Measurements from ENCODE around the gene LPCAT1. TPM values are rescaled to one million over a fixed set of nuclear protein-coding genes. Genes with fewer than 3 reads are reported as not detected.

LPCAT1 gene
- total RNA-seq, 1 experiment from 2014 or later, result 17.1 TPM

DNA sequence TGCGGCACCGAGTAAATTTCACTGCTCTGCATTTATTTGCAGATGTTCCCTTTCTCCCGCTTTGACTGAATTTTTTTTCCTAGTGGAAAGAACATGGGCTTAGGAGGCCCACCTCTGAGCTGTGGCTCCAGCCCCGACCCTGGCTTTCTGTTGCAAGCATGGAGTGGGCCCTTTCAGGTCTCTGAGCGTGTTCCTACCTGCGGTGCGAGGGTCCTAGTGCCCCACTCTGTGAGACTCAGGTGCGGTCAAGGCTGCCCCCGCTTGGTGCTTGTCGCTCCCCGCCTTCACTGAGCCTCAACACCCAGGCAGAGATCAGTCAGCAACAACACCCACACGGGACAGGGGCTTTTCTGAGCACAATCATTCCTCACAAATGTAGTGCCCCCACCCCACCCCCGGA, 110.5 kb downstream of the LPCAT1 start:
- peaks cover 4% of the 10 kb centered on the region for H3K9me3 Mint-ChIP-seq (ENCODE audit: unreplicated experiment)
- no peak for DNase-seq (ENCODE audit: unreplicated experiment)
- H3K36me3 Mint-ChIP-seq (ENCODE audit: insufficient read depth, unreplicated experiment), result no peaks in the 10 kb centered on the region
- BruUV-seq (replicated peaks), result no TSS peak
- H3K4me1 Mint-ChIP-seq (ENCODE audit: insufficient read depth, unreplicated experiment), result no peaks in the 10 kb centered on the region
- CTCF ChIA-PET, result no interaction called here
- H3K27me3 Mint-ChIP-seq (ENCODE audit: insufficient read depth, unreplicated experiment), result no peaks in the 10 kb centered on the region
- H3K27ac Mint-ChIP-seq (ENCODE audit: low read depth, unreplicated experiment), result no peak overlapping the region
- H3K4me3 Mint-ChIP-seq (ENCODE audit: unreplicated experiment), result no peak overlapping the region
- TF ChIP-seq, protein P1, sequence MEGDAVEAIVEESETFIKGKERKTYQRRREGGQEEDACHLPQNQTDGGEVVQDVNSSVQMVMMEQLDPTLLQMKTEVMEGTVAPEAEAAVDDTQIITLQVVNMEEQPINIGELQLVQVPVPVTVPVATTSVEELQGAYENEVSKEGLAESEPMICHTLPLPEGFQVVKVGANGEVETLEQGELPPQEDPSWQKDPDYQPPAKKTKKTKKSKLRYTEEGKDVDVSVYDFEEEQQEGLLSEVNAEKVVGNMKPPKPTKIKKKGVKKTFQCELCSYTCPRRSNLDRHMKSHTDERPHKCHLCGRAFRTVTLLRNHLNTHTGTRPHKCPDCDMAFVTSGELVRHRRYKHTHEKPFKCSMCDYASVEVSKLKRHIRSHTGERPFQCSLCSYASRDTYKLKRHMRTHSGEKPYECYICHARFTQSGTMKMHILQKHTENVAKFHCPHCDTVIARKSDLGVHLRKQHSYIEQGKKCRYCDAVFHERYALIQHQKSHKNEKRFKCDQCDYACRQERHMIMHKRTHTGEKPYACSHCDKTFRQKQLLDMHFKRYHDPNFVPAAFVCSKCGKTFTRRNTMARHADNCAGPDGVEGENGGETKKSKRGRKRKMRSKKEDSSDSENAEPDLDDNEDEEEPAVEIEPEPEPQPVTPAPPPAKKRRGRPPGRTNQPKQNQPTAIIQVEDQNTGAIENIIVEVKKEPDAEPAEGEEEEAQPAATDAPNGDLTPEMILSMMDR (IDR thresholded peaks at IDR 0.05; ENCODE audit: unreplicated experiment), result no peak
- POLR2A ChIA-PET, result no interaction called here
- intact Hi-C loops (cut with micrococcal nuclease), result no loop called here

DNA sequence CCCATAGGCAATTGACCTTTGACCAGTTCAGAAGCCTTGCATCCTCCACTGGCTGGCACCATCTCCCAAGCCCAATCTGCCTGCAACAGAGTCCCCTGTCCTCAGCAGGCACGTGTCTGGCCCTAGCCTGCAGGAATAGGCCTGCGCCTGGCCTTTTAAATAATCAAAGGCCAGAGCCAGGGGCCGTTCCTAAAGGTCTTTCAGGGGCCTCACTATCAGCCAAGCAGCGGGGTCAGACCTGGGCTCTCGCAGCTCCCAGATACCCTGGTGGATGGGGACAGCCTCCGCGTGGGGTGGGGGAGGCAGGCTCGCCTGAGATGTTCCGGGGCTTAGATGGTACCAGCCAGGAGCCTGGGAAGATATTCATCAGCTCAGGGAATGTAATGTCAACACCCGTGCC, 111.1 kb downstream of the LPCAT1 start:
- H3K27ac Mint-ChIP-seq (ENCODE audit: low read depth, unreplicated experiment), result no peak overlapping the region
- H3K27me3 Mint-ChIP-seq (ENCODE audit: insufficient read depth, unreplicated experiment), result no peaks in the 10 kb centered on the region
- BruUV-seq (replicated peaks), result no TSS peak
- CTCF ChIA-PET, result no interaction called here
- TF ChIP-seq, protein P1 (IDR thresholded peaks at IDR 0.05; ENCODE audit: unreplicated experiment), result no peak
- intact Hi-C loops (cut with micrococcal nuclease), result no loop called here
- no peak overlapping the region for H3K4me3 Mint-ChIP-seq (ENCODE audit: unreplicated experiment)
- POLR2A ChIA-PET, result no interaction called here
- DNase-seq (ENCODE audit: unreplicated experiment), result no peak
- H3K9me3 Mint-ChIP-seq (ENCODE audit: unreplicated experiment), result no peaks in the 10 kb centered on the region
- no peaks in the 10 kb centered on the region for H3K36me3 Mint-ChIP-seq (ENCODE audit: insufficient read depth, unreplicated experiment)
- no peaks in the 10 kb centered on the region for H3K4me1 Mint-ChIP-seq (ENCODE audit: insufficient read depth, unreplicated experiment)

DNA sequence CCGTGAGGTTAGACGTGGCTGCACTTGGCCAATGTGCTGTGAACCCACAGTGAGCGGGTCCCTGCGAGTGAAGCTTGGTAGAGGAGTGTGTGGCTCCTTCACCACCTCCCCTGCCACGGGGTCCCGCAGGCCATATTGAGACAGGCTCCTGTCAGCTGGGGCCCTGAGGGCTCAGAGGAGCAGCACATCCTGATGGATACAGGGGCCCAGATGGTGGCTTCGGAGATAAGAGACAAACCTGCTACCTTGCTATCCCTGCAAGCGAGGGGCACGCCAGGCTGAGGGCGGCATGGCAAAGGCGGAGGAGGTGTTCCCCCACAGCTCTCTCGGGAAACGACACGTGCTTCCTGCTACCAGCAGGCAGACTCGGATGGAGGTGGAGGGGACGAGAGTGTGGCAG, 111.6 kb downstream of the LPCAT1 start:
- BruUV-seq (replicated peaks), result no TSS peak
- CTCF ChIA-PET, result no interaction called here
- Mint-ChIP-seq H3K4me3 (ENCODE audit: unreplicated experiment) (no peak overlapping the region), H3K27ac (ENCODE audit: low read depth, unreplicated experiment) (no peak overlapping the region), H3K9me3 (ENCODE audit: unreplicated experiment) (no peaks in the 10 kb centered on the region), H3K27me3 (ENCODE audit: insufficient read depth, unreplicated experiment) (no peaks in the 10 kb centered on the region), H3K36me3 (ENCODE audit: insufficient read depth, unreplicated experiment) (no peaks in the 10 kb centered on the region), H3K4me1 (ENCODE audit: insufficient read depth, unreplicated experiment) (no peaks in the 10 kb centered on the region)
- POLR2A ChIA-PET, result no interaction called here
- intact Hi-C loops (cut with micrococcal nuclease), result no loop called here
- TF ChIP-seq, protein P1 (IDR thresholded peaks at IDR 0.05; ENCODE audit: unreplicated experiment), result no peak
- DNase-seq (ENCODE audit: unreplicated experiment), result no peak

Small RNA genes lying within 50 kb of the gene (microRNA-seq; reads per million reads assigned to microRNA genes)
- gene MIR6075, result not detected

Other genes starting within 250 kb of the LPCAT1 start
- gene TERT, start 228.9 kb downstream of the LPCAT1 start, total RNA-seq (2022), result 0.16 TPM in 1 of 2 replicates, not detected in the other
- gene CLPTM1L, start 178.9 kb downstream of the LPCAT1 start, total RNA-seq (2022), result 116 and 128 TPM in 2 replicates
- gene SLC6A3, start 78.5 kb downstream of the LPCAT1 start, total RNA-seq (2022), result not detected in 2 replicates

All from MCF 10A (cell line).